BLaER1 (cell line): ENCODE measurements around the gene TPR.

Experiments used
- H3K27ac ChIP-seq: shearing (Covaris generic); formaldehyde crosslinking; 2 replicates; pipeline ENCODE4 v1.8.1; 2022
- H3K27me3 ChIP-seq: shearing (Covaris generic); formaldehyde crosslinking; 2 replicates; pipeline ENCODE4 v1.8.1; 2022
- H3K36me3 ChIP-seq: shearing (Covaris generic); formaldehyde crosslinking; 2 replicates; pipeline ENCODE4 v1.8.1; 2022
- H3K4me1 ChIP-seq: shearing (Covaris generic); formaldehyde crosslinking; 2 replicates; pipeline ENCODE4 v1.8.1; 2022
- H3K4me2 ChIP-seq: shearing (Covaris generic); formaldehyde crosslinking; 2 replicates; pipeline ENCODE4 v1.8.1; 2022
- H3K4me3 ChIP-seq: shearing (Covaris generic); formaldehyde crosslinking; 2 replicates; pipeline ENCODE4 v1.8.1; 2022
- H3K9ac ChIP-seq: shearing (Covaris generic); formaldehyde crosslinking; 2 replicates; pipeline ENCODE4 v1.8.1; 2022
- H3K9me3 ChIP-seq: shearing (Covaris generic); formaldehyde crosslinking; 2 replicates; pipeline ENCODE4 v1.8.1; 2022
- H4K20me1 ChIP-seq: shearing (Covaris generic); formaldehyde crosslinking; 2 replicates; pipeline ENCODE4 v1.8.1; 2022
- Cebpa-rat ChIP-seq: shearing (Covaris generic); IDR thresholded peaks from 2 replicates; pipeline ENCODE4 v1.8.1; 2022

The TPR gene

DNA sequence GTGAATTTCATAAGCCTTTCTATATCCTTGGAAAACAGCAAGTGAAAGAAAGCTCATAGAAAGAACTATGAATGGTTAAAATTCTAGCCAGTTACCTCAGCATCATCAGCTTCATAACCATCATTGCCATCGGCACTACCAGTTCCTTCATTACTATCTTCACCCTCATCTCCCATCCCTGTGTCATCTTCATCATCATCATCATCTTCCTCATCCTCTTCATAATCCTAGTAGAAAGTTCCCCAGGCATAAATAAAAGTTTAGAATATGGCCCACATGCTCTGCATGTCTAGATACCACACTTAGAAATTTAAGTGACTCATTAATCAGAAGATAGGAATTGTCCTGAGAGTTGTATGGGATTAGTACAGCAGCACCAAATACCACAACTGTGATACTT is 49.0 kb downstream of the TPR start:
- Histone ChIP-seq H3K27ac (no peak overlapping the region), H3K4me1 (no peaks in the 10 kb centered on the region), H3K27me3 (no peaks in the 10 kb centered on the region), H3K36me3 (peaks cover 82% of the 10 kb centered on the region), H3K4me2 (no peak overlapping the region), H4K20me1 (no peaks in the 10 kb centered on the region), H3K4me3 (no peak overlapping the region), H3K9ac (no peak overlapping the region), H3K9me3 (no peaks in the 10 kb centered on the region)
- no peak for TF ChIP-seq Cebpa-rat

DNA sequence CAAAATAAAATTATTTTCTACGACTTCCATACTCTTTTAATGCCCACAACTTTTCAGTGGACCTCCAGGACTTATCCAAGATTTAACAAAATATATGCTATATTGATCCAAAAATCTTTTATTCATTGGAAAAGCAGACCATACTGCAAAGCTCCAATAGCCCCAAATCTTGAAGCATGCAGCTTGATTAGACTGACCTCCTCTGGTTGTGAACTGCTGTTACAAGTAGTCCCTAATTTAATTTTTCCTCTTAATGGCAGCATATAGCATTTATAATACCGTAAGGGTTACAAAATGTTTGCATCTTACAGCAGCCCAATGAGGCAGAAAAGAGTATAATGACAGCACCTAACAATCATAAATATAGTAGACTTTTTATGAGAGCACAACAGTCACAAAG is 49.8 kb downstream of the TPR start:
- Histone ChIP-seq H3K9me3 (no peaks in the 10 kb centered on the region), H3K4me2 (no peak overlapping the region), H3K27me3 (no peaks in the 10 kb centered on the region), H3K4me1 (no peaks in the 10 kb centered on the region), H3K9ac (no peak overlapping the region), H3K27ac (no peak overlapping the region), H3K4me3 (no peak overlapping the region), H3K36me3 (peaks cover 82% of the 10 kb centered on the region), H4K20me1 (no peaks in the 10 kb centered on the region)
- TF ChIP-seq Cebpa-rat: no peak

- H3K4me2 ChIP-seq: no peak overlapping the region
- H3K4me1 ChIP-seq: no peaks in the 10 kb centered on the region
- no peak overlapping the region for H3K4me3 ChIP-seq
- H3K27ac ChIP-seq: no peak overlapping the region
- no peaks in the 10 kb centered on the region for H3K27me3 ChIP-seq
- H4K20me1 ChIP-seq: no peaks in the 10 kb centered on the region
- no peak overlapping the region for H3K9ac ChIP-seq
- peaks cover 83% of the 10 kb centered on the region for H3K36me3 ChIP-seq
- no peak for TF ChIP-seq Cebpa-rat
- no peaks in the 10 kb centered on the region for H3K9me3 ChIP-seq
These were observed 51.2 kb downstream of the TPR start for GRCh38 chr1:186323865-186324264.

DNA sequence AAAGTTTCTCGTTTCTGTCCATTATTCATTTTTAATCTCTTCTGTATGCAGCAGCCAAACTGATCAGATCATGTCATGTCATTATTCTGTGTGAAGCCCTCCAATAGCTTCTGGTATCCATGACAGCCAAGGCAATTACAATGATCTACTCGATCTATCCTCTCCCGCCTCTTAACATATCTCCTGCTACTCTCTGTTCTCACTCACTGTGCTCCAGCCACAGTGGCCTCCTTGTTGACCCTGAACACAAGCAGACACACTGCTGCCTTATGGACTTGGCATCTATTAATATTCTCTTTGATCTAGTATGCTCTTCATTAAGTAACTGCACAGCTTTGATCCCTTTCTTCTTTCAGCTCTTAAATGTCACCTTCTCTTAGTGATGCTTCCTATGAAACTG is 59.5 kb downstream of the TPR start:
- H4K20me1 ChIP-seq: no peaks in the 10 kb centered on the region
- TF ChIP-seq Cebpa-rat: no peak
- H3K9me3 ChIP-seq: no peaks in the 10 kb centered on the region
- no peak overlapping the region for H3K4me3 ChIP-seq
- peaks cover 88% of the 10 kb centered on the region for H3K36me3 ChIP-seq
- no peaks in the 10 kb centered on the region for H3K4me1 ChIP-seq
- no peak overlapping the region for H3K9ac ChIP-seq
- H3K27ac ChIP-seq: no peak overlapping the region
- no peak overlapping the region for H3K4me2 ChIP-seq
- H3K27me3 ChIP-seq: no peaks in the 10 kb centered on the region

DNA sequence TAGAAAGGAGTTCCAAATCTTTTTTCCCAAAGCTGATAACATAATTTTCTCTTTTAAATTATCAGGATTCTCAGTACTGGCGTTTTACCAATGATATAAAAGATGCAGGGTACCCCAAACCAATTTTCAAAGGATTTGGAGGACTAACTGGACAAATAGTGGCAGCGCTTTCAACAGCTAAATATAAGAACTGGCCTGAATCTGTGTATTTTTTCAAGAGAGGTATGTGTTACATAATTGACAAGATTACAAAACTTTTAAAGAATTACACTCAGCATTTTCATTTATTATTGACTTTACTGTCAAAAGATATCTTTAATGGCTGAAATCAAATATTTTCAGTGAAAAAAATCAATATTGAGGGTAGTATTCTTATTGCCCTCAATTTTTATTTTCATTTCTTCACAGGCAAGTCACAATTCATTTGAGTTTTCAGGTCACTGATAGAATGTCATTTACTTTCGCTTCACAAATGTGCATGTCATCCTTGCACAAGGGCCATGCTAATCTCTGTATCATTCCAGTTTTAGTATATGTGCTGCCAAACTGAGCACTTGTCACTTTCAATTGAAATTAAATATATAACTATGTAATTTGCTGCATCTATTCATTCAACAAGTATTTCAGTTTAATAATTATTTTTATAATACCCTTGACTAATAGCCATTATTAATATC is 63.5 kb downstream of the TPR start:
- no peaks in the 10 kb centered on the region for H3K27me3 ChIP-seq
- no peak overlapping the region for H3K9ac ChIP-seq
- no peaks in the 10 kb centered on the region for H4K20me1 ChIP-seq
- no peak overlapping the region for H3K4me2 ChIP-seq
- TF ChIP-seq Cebpa-rat: no peak
- no peak overlapping the region for H3K27ac ChIP-seq
- H3K4me1 ChIP-seq: no peaks in the 10 kb centered on the region
- peaks cover 52% of the 10 kb centered on the region for H3K36me3 ChIP-seq
- no peaks in the 10 kb centered on the region for H3K9me3 ChIP-seq
- no peak overlapping the region for H3K4me3 ChIP-seq

DNA sequence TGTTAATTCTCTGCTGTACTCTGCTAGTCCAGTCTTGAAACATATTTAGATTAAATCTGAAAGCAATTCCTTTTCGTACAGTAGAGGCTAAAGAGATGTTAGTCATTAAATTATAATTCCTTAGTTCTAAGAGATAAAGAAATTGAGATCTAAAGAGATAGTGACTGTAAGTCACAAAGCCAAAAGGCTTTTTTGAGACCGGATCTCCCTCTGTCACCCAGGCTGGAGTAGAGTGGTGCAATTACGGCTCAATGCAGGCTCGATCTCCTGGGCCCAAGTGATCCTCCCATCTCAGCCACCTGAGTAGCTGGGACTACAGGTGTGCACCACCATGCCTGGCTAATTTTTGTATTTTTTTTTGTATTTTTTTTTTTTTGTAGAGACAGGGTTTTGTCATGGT is 64.7 kb downstream of the TPR start:
- H3K27me3 ChIP-seq: no peaks in the 10 kb centered on the region
- no peak overlapping the region for H3K4me3 ChIP-seq
- no peak for TF ChIP-seq Cebpa-rat
- no peaks in the 10 kb centered on the region for H4K20me1 ChIP-seq
- H3K27ac ChIP-seq: no peak overlapping the region
- H3K4me1 ChIP-seq: no peaks in the 10 kb centered on the region
- H3K4me2 ChIP-seq: no peak overlapping the region
- peaks cover 40% of the 10 kb centered on the region for H3K36me3 ChIP-seq
- H3K9me3 ChIP-seq: no peaks in the 10 kb centered on the region
- H3K9ac ChIP-seq: no peak overlapping the region

GRCh38 chr1:186308264-186309060 is 66.6 kb downstream of the TPR start:
- Histone ChIP-seq H3K4me3 (no peak overlapping the region), H3K9me3 (no peaks in the 10 kb centered on the region), H3K27ac (no peak overlapping the region), H3K36me3 (peaks cover 26% of the 10 kb centered on the region), H3K4me1 (no peaks in the 10 kb centered on the region), H3K4me2 (no peak overlapping the region), H4K20me1 (no peaks in the 10 kb centered on the region), H3K27me3 (no peaks in the 10 kb centered on the region), H3K9ac (no peak overlapping the region)
- TF ChIP-seq Cebpa-rat: no peak

- Histone ChIP-seq H3K27ac (no peak overlapping the region), H3K4me1 (no peaks in the 10 kb centered on the region), H3K9me3 (no peaks in the 10 kb centered on the region), H3K9ac (no peak overlapping the region), H3K4me3 (no peak overlapping the region), H3K27me3 (no peaks in the 10 kb centered on the region), H3K36me3 (peaks cover 18% of the 10 kb centered on the region), H3K4me2 (no peak overlapping the region), H4K20me1 (no peaks in the 10 kb centered on the region)
- TF ChIP-seq Cebpa-rat: no peak
These were observed 67.6 kb downstream of the TPR start for GRCh38 chr1:186307445-186307844.

- Histone ChIP-seq H3K27me3 (no peaks in the 10 kb centered on the region), H3K4me1 (no peaks in the 10 kb centered on the region), H3K36me3 (peaks cover 9% of the 10 kb centered on the region; the same call in 1 of the 2 replicates), H3K4me3 (no peak overlapping the region), H4K20me1 (no peaks in the 10 kb centered on the region), H3K27ac (no peak overlapping the region), H3K4me2 (no peak overlapping the region), H3K9ac (no peak overlapping the region), H3K9me3 (no peaks in the 10 kb centered on the region)
- TF ChIP-seq Cebpa-rat: no peak
These were observed 68.5 kb downstream of the TPR start for GRCh38 chr1:186306533-186306932.
